Stimulated activated CD4-positive, alpha-beta T cell treated with anti-CD3 and anti-CD28 coated beads, Interleukin-12 subunit alpha, Interleukin-12 subunit beta, amount 100 ng/mL, for 24 hours (primary cell): ENCODE results near the gene C17orf67.
"Not testable (repeated sequence)": the region's sequence is repeated elsewhere in the genome, so short reads cannot be mapped to it uniquely, and the experiment has no call there.

Experiments
- DNase-seq, 2 experiments: peaks; one replicate each; pipeline ENCODE4 v3.0.0-alpha.2; 2020; ENCODE audit warnings: low read depth in 2 of 2

C17orf67 gene

DNA sequence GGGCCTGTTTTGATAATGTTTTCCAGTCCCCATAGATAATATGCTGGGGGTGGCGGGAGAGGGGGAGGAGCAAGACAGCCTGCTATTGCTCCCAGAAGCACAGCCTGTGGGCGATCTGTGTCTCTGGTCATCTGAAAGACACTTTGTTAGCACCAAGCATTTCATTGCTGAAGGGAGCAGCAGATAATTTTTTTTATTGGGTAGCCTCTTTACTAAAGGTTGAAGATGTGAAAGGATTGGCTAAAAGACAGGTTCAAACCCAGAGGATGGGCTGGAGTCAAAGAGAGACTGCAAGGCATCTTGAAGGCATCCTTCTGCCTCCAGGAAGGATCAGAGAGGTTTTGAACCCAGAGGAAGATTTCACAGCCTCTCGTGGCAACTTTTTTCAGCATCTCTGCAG lies 60.6 kb downstream of the C17orf67 start:
- DNase-seq: no peak

DNA sequence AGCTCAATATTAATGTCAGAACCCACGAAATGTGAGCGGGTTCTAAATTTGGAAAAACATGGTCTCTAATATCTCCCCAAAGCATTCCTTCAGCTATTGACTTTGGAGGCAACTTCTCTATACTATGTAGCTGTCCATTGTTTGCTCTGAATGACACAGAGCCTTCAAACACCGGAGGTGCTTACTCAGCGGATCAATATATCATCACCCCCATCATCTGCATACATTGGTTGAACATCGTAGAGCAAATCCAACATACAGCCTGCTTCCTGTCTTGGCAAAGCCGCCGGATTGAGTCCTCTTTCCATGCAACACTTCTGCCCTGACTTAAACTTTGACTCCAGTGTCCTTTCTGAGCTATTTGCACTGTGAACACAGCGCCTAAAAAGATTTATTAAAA lies 61.3 kb downstream of the C17orf67 start:
- no peak for DNase-seq

DNA sequence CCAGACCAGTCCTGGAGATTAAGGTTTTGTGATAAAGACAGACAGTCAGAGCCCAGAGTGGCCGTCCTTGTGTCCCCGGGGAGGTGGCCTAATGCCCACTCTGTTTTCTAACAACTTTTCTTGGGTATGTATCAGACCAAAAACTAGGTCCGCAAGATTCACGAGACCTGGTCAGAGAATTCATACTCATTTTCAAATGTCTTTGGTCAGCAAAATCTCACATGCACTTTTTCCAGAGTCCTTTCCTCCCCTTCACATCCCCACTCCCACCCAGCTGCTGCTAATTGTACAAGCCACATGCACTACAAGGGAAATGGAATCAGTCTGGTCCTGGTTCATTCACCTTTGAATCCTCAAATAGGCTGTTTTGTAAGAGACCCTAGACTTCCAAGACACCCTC lies 61.7 kb downstream of the C17orf67 start:
- no peak for DNase-seq

DNA sequence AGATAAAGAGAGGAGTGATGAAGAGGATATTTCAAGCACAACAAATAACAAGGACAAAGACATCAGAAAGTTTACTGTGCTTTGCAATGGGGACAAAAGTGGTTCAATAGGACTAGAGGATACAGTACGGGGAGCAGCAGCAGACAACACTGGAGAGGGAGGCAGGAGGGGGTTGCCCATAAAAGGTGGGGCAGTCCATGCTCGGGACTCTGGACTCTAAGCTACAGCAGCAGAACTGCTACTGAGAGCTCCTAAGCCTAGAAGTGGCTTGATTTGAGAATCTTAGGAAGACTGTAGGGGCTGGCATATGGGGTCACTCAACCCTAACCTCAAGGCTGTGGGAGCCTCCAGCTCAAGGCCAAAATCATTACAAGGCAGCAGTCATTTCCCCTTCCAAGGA lies 62.2 kb downstream of the C17orf67 start:
- DNase-seq: no peak

DNA sequence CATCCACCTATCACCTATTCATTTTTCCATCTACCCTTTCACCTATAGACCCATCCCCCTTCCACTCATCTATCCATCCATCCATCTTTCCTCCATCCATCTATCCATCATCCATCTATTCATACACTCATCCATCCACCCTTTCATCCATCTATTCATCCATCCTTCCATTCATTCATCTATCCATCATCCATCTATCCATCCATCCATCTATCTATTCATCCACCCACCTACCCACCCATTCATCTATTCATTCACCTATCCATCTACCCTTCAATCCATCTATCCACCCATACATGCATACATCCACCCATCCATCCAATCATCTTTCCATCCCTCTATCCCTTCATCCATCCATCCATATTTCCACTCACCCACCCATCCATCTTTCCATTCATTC lies 63.3 kb downstream of the C17orf67 start:
- no peak for DNase-seq

DNA sequence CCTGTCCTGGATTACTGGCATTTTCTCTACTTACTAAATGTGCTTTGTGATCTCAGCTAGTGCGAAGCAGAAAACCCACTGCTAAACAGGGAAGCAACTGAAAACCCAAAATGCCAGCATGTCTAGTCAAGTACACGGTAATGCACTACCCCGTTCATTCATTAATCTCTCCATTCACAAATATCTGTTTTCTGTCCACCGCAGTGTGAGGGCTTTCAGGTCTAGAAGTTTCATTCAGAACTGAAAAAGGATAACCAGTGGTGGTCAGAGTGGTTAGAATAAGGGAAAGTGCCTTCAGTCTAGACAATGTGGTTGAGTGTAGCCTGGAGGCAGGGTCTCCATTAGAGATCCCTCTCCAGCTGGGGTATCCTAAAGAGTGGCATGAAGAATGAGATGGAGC lies 68.3 kb downstream of the C17orf67 start:
- DNase-seq: no peak

DNA sequence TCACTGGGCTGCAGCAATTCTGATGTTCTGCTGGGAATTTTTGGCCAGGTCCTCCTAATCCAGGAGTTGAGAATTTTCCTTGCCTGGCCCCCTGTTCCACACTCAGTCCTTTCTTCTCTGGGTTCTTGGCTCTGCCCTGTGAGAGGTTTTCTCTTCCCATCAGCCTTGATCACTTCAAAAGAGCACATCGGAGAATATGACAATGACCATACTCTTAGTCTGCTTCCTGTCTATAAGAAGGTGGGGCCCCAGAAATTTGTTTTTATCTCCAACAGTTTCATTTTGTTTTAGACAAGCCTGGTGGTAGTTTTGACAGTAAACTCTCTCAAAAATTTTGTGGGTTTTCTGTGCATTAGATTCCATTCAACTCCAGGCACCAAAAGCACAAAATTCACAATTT lies 70.7 kb downstream of the C17orf67 start:
- no peak for DNase-seq

DNA sequence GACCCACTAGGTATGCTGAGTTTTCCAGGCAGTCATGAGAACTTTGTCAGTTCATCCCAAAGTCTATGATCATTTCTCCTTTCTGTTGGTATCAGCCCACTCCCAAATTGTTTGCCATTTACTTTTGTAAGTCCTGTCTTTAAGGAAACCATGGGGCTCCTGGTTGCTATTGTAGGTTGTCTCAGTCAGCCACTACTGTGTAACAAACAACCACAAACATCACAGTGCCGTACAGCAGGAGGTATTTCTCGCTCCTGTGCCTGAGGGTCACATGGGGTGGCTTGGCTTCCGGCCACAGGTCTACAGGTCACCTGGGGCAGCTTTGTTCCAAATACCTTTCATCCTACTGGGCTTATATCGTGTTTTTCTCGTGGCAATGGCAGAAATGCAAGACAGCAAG lies 71.6 kb downstream of the C17orf67 start:
- DNase-seq: no peak

DNA sequence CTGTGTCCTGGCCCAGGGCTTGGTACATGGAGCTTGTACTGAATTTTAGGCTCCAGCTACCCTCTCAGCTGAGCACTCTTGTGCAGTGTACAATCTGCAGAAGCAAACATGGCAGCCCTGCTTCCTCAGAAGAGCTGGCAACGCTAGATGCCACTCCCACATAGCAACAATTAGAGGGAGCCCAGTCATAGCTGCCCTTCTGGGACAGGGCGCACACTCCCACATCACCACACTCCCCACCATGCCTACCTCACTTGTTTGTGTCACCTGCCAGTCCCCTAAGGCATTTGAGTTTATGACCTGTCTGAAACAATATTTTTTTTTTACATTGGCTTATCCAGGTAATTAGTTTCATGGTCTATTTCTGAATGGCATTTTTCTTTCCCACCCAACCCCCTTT lies 72.3 kb downstream of the C17orf67 start:
- DNase-seq: no peak

DNA sequence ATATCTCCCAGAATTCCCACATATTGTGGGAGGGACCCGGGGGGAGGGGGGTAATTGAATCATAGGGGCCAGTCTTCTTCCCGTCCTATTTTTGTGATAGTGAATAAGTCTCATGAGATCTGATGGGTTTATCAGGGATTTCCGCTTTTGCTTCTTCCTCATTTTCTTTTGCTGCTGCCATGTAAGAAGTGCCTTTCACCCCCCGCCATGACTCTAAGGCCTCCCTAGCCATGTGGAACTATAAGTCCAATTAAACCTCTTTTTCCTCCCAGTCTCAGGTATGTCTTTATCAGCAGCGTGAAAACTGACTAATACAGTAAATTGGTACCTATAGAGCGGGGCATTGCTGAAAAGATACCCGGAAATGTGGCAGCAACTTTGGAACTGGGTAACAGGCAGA lies 76.1 kb downstream of the C17orf67 start:
- not testable (repeated sequence) for DNase-seq

DNA sequence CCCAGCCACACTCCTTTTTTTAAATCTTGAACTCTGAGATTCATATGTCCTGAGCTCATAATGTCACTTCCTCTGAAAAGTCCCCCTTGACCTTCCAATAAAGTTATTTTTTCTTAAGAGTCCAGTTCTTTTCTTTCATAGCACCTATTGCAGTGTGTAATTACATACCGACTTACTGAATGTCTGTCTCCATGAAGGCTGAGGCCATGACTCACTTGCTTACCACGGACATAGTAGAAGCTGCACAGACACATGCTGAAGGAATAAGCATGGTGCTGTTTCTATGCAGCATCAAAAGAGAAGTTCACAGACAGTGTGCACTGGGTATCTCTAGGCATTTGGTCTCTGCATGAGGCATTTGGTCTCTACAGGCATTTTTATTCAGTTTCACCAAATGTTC lies 77.2 kb downstream of the C17orf67 start:
- no peak for DNase-seq

DNA sequence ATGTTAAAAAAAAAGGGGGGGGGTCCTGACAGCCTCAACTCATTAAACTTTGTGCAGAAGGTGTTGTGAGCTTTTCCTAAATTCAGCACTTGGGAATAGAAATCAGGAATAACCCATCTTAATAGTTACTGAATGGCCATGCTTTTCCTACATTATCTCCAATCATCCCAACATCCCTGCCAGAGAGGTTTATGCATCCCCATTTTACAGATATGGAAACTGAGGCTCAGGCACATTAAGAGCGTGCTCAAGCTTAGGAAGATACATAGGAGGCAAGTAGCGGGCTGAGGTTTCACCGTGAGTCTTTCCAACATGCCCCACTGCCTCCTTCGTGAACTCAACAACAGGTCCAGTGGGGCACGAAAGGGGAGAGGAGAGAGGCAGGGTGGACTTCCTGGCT lies 78.4 kb downstream of the C17orf67 start:
- DNase-seq: no peak

DNA sequence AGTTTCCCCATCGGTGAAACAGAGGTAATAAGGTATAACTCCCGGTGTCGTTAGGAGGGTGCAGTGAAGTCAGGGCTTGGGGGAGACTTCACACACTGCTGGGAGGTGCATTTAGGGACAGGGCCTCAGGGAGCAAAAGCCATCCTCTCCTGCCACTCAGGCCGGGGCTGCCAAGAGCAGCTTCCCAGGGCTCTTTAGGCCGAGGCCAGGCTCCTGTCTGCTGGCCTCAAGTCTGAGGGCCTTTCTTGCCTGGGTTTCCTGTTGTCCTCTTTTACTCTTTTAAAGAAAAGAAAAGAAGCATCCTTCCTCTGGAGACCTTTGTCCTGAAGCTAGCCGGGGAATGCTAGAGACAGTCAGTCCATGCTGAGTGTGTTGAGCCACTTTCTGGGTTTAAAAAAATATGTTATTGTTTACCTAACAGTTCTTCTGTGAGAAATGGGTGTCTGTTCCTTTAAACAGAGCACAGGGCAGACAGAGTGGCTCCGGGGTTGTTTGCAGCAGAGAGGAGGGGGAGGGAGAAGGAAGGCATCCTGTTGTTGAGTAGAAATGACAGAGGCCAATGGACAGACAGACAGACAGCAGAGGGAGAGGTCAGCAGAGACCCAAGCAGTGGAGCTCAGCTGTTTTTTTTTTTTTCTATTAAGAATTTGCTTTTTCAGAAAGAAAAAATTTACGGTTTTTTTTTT lies 79.1 kb downstream of the C17orf67 start:
- no peak for DNase-seq

DNA sequence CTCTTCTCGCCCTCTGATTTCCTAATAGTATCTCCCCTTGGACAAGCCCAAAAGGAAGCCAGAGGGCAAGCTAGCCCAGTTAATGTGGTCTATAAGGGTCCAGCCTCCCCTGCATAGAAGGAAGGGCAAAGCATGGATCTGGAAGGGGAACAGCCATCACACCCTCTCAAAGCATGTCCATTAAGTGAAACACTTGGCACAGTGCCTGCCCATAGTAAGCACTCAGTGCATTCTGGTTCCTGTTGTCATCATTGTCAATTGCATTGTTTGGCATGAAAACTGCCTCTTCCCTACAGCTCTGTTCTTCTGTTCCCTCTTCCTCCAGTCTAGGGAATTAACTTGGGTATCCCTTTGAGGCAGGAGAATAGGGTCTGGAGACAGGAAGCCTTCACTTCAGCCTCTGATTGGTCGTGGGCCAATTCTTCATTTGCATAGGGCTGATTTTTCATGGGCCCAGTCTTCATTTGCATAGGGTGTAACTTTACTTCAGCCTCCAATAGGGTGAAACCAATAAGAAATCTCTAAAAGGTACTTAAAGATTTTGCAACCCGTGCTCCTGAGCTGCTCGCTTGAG lies 81.4 kb downstream of the C17orf67 start:
- no peak for DNase-seq

DNA sequence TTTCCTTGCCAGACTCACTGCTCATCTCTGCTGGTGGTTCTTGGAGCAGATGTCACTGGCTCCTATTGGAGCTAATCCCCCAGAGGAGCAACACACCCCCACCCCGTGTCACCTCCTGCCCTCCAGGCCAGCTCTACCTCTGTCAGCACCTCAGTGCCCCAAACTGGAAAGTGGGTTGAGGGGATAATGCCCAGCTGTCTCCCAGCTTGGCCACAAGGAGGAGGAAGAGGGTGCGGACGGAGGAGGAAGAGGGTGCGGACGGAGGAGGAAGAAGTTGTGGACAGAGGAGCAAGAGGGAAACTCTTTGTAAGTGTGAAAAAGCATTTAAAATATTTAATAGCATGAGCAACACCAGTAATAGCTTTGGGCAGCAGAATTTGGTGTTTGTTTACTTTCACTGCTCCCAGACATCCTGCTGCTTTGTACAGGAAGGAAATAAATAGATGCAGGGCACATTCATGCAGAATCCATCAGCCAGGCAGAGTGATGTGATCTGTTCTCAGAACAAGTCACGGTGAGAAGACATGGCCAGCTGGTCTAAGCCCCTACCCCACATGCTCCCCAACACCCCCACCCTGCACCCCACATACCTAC lies 82.5 kb downstream of the C17orf67 start:
- no peak for DNase-seq

DNA sequence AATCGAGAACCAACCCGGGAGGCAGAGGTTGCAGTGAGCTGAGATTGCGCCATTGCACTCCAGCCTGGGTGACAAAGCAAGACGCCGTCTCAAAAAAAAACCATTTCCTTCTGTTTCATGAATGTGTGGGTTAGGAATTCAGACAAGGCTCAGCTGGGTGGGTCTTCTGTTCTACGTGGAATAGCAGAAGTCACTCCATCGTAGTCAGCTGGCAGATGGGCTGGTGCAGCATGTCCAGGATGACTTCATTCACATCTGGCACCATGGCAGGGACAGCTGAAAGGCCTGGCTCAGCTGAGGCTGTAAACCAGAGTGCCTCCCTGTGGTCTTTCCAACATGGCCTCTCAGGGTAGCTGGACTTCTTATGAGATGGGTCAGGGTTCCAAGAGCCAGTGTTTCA lies 89.0 kb downstream of the C17orf67 start:
- no peak for DNase-seq

DNA sequence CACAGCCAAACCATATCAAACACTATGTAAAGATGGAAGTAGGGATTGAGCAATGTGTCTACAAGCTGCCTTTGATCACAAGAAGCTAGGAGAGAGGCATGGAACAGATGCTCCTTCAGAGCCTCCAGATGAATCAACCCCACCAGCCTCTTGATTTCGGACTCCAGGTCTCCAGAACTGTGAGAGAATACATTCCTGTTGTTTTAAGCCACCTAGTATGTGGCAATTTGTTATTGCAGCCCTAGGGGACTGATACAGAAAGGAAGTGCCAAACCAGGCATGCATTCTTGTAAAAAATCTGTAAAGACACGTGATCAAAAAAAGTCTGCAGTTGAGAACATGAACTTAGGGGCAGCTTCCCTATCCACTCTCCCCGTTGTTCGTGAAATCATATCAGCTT lies 91.1 kb downstream of the C17orf67 start:
- DNase-seq: no peak
